Erythroblast (primary cell): Measurements from ENCODE around the gene PITPNB.

Experiments
- DNase-seq, 2 experiments: peaks; one replicate each; lab custom pipeline; 2025; lab: John Stamatoyannopoulos, UW
- GATA1 ChIP-seq: IDR thresholded peaks from 2 replicates; pipeline ENCODE4 v1.6.1; 2011; ENCODE audit warnings: low read depth, mild to moderate bottlenecking, control low read depth, low read length, moderate library complexity
- POLR2A ChIP-seq: IDR thresholded peaks from 2 replicates; pipeline ENCODE4 v1.6.1; 2011; ENCODE audit warnings: mild to moderate bottlenecking, low read length

Gene PITPNB

DNA sequence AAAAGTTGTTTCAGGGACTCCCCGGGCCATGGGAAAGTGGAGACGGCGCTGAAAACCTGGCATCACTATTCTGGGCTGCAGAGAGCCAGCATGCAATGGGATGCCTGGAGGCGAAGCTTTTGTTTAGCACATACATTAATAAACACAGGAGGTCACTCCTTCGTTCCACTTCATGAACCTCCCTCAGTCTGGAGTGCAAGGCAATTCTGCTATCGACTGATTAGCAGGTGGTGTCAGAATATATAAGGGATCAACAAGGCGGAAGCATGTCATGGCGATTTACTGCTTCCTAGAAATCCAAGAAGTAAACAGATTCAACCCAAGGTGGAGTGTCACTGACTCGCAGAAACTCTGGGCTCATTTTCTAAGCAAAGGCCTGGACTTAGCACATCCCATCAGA is 72.1 kb downstream of the PITPNB start:
- TF ChIP-seq GATA1 = no peak
- TF ChIP-seq POLR2A = no peak
- no peak for DNase-seq

DNA sequence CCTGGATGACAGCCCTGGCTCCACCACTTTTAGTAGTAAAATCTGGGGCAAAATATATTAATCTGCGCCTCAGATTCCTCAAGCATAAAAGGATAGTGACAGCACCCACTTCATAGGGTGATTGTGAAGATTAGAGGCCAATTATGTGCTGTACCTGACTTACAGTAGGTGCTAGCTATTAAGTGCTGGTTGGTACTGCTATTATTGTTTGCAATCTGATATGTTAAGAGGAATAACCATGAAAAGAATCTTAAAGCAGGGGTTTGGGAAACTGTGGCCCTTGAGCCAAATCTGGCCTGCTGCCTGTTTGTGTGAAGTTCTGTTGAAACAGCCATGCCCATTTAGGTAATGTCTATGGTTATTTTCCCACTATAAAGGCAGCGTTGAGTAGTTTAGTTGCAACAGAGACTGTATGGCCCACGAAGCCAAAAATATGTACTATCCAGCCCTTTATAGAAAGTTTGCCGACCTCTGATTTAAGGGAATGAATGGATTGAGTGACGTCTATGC is 72.8 kb downstream of the PITPNB start:
- no peak for DNase-seq

DNA sequence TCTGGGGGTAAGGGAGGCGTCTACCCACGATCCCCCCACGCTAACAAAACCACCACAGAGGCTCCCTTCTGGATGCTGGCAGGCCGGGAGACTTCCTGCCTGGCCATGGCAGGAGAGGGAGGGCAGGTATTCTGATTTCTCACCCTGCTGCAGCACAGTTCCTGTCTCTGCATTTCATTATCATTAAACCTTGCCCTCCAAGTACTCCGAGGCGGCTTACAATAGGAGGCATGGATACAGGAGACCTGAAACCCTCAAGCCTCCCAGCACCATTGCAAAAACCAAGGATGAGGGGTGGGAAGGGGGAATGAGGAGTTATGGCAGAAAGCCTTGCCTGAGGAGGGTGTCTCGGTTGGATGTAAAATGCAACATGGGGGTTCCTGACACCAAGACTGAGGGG is 73.4 kb downstream of the PITPNB start:
- DNase-seq = no peak
- TF ChIP-seq POLR2A = no peak
- TF ChIP-seq GATA1 = no peak

More for the DNA sequence above, 72.8 kb downstream of the PITPNB start:
- no peak for TF ChIP-seq GATA1
- TF ChIP-seq POLR2A = no peak

DNA sequence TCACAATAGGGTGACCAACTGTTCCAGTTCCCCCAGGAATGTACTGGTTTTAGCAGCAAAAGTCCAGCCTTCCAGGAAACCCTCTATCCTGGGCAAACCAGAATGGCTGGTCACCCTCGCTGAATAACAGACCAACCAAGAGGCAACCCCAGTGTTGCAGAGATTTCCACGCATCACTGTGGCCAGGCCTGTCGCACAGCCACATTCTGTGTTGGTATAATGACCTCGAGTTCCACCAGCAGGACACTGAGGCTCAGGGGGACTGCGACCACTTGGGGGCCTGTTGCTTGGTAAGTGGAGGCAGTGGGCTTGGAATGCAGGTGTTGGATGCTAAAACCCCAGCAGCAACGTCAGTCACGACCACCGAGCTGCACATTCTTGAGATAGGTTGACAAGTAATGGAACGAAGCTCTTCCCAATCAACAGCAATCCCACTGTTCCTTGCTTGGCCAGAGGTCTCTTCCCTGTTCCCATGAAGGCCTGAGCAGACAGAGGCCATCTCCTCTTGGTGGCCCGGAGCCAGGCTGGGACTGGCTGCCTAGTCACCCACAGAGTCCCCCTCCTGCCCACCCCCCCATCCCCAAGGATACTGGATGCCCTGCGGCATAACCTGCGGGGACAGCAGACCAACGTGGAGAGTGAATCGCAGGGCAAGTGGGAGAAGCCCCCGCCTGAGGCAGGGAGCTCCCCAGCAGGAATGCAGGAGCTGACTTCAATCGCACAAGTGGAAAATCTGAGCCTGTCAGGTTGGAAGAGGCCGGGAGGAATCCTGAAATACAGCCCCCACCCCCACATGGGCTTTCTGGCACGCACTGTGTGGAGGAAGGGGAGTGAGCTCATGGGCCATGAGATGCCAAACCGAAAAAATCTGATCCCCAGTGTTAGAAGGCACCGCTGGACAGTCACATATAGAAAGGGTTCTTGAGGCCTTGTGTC is 74.1 kb downstream of the PITPNB start:
- no peak for DNase-seq
- TF ChIP-seq GATA1 (no peak), POLR2A (no peak)

DNA sequence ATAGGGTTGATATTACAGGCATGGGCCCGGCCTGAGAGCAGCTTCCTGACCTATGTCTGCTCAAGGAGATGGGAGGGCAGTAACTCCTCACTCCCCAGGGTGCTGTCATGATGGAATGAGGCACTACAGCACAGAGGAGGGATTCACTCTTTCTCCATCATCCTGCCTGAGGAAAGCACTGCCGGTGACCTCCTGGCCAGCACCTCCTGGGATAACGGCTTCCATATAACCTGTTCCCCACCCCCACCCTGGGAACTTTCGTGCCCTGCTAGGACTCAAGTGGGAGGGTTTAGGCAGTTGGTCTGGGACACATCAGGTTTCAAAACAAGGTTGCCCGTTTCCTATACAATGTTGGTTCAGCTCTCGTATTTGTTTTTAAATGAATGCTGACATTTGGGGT is 74.8 kb downstream of the PITPNB start:
- no peak for TF ChIP-seq POLR2A
- no peak for TF ChIP-seq GATA1
- DNase-seq = no peak

DNA sequence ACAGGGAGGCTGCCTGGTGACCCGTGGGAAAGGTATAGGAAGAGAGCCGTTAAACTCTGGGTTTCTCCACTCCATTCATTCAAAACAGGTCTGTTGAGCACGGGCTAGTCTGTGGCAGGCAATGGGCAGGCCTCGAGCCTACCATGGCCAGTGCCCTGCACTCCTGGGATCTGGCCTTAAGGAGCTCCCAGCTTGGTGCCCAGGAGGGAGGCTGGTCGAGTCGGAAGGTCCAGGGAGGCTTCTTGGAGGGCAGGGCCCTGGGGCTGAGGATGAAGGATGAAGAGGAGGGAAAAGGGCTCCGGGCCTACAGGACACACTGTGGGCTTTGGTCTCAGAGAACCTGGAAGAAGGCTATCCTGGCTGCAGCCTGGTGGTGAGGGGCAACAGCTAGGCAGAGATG is 75.6 kb downstream of the PITPNB start:
- TF ChIP-seq GATA1 (no peak), POLR2A (no peak)
- DNase-seq = no peak

DNA sequence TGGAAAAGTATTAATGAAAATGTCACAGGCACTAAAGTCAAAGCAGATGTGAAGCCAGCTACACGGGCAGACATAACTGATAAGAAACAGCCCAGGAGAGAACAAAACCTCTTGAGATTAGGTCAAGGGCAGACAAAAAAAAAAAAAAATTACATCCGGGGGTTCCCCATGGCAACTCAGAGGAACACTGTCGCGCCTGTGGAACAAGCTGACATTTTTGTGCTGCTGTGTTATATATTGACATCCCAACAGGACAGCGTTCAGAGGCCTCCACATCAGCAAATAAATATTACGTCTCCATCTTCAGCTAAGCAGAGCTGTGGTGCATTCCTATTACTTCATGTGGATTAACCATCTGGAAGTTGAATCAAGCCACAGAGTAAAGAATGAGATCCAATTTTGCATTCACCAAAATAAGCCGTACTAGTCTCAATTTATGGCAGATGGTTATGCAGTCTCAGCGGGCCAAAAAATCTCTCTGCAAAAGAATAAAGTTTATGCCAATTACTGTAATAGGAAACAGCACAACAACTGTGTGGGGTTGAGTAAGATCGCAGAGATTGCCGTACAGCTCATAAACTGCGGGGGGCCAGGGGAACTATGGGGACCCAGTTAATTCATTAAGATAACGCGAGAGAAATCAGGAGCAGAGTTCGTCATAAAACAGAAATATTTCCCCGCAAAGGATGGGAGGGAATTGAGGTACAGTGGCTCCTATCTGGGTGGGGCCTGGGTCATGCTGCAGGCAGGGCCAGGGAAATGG is 76.2 kb downstream of the PITPNB start:
- no peak for DNase-seq
- TF ChIP-seq GATA1 (no peak), POLR2A (no peak)

DNA sequence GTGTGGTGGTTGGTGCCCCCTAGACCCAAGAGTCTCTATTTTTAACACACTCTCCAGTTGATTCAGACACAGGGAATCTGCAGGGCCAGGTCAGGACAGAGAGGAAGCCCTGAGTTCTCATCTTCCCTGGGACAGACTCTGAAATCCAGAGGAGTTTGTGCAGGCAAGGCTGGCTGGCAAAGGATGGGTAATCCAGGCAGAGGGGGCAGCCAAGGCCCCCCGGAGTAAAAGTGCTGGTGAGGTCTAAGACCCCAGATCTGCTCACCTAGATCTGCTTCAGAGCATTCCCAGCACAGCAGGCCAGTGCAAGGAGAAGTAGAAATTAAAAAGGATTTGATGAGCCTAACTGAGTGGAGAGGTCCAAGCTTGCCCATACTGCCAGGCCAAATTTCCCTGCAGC is 76.9 kb downstream of the PITPNB start:
- TF ChIP-seq POLR2A (no peak), GATA1 (no peak)
- DNase-seq = no peak

DNA sequence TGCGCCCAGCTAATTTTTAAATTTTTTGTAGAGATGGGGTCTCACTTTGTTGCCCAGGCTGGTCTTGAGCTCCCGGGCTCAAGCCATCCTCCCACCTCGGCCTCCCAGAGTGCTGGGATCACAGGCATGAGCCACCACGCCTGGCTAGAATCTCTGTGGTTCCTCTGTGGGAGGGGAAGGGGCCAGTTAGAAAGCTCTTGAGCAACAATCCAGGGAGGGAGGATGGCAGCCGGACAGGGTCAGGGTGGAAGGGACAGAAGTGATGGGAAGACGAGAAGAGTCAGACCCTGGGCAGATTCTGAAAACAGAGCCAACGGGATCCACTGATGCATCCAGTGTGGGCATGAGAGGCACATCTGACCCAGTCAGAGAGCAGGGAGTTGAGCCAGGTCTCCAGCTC is 78.6 kb downstream of the PITPNB start:
- TF ChIP-seq GATA1 = no peak
- TF ChIP-seq POLR2A = no peak
- no peak for DNase-seq

DNA sequence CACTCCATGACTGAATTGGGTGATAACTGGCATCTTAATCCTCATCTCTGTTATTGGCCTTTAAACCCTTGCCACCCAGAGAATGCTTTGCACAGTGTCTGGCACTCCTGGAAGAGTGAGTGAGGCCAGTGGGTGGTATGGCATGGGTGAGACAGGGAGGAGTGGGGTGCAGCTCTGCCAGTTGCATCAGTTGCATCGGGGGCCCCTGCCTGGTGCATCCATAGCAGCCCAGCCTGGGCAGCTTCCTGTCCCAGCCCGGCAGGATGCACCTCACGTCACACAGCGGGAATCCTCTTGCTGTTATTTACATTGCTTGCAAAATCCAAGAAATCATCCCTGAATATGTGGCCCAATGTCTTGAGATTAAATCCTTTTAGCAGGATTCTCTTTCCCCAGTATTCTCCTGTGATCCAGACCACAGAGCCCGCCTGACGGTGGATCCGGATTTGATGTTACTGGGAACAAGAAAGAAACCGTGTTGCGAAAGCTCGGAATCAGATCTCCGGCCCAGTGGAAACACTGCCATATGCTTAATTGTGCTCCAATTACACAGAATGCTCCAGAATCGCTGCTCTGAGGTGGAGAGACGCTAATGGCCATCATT is 79.9 kb downstream of the PITPNB start:
- TF ChIP-seq GATA1 = no peak
- no peak for TF ChIP-seq POLR2A
- no peak for DNase-seq

DNA sequence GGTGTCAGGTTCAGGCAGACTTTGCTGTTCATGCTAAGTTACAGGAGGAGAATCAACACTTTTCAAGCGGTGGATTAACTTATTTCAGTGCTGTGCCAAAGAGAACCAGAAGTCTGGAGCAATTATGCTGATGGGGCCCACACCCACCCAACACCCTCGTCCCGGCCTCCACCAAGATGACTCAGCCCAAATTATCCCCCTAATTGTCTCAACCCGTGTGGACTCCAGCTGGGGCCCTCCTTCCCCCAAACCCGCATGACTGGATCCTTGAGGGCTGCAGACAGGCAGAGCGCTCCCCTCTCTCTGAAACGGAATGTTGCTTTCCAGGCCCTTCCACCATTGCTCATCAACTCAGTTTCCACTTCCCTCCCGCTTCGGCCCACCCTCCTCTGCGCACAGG is 82.9 kb downstream of the PITPNB start:
- peak in 1 of 2 experiments; percentile 12 for DNase-seq
- TF ChIP-seq GATA1 (no peak), POLR2A (no peak)

DNA sequence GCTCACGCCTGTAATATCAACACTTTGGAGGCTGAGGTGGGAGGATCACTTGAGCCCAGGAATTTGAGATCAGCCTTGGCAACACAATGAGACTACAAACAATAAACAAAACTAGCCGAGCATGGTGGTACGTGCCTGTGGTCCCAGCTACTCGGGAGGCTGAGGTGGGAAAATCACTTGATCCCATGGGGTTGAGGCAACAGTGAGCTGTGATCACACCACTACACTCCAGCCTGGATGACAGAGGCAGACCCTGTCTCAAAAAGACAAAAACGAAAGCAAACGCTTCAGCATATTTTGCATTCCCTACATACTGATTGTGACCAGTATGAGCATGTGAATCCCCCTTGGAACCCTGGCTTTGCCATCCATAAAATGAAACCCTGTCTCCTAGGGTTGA is 83.6 kb downstream of the PITPNB start:
- no peak for DNase-seq
- TF ChIP-seq POLR2A (no peak), GATA1 (no peak)

DNA sequence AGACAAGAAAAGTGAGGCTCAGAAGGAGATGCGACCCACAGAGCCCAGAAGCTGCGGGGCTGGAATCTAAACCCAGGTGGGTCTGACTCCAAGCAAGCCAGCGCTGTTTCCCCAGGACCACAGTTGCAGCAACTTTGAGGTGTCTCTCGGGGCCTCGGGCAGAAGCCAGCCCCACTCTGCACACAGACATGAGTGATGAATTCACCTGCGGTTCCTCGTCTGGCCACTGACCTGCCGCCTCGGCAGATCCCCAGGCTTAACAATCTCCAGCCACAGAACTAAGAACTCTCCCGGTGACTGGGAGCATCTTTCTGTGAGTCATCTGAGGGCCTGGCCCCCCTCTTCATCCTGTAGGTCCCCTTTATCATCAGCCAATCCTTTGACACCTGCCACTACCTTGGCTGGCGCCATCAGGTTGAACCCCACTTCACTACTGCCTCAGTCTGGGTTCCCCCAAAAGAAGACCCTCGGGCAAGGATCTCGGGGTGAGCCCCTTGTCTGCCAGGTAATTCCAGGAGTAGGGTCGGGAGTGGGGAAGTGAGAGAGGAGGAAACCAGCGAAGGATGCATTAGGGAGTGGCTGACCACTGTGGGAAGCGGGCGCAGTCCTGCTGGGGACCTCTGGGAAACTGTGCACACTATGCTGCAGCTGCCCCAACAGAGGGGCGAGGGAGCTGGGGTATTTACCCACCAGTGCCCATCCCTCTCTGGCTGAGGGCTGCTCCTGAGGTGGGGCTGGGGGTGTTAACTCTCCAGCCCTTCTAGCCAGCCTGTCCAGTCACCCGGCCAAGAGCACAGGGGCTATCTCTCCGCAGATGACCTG is 84.5 kb downstream of the PITPNB start:
- DNase-seq = no peak
- TF ChIP-seq POLR2A (no peak), GATA1 (no peak)
